HepG2 (cell line): ENCODE results near the gene ARL15. TPM values are rescaled to one million over a fixed set of nuclear protein-coding genes. Genes with fewer than 3 reads are reported as not detected.

Experiments
- ATAC-seq: fragments of 200-7000 bp; cut with Tn5 transposase; 3 replicates; pipeline ENCODE4 v1.9.1; 2020; ENCODE audit warnings: mild to moderate bottlenecking, moderate library complexity
- BruUV-seq: library from RNA; stranded (reverse); fragments of 400-500 nt; replicated peaks from 2 replicates; lab custom pipeline; 2021; lab: Mats Ljungman, UMichigan
- CTCF ChIA-PET: fragments of 300-600 bp; formaldehyde crosslinking; extraction: SDS; loops from one replicate; lab custom pipeline; 2021; ENCODE audit warnings: low total read pairs, inconsistent platforms, low intra/inter-chr PET ratio; lab: Yijun Ruan, JAX
- POLR2A ChIA-PET: fragments of 350-600 bp; sonication (Branson Sonifier 250); formaldehyde crosslinking; loops from one replicate; lab custom pipeline; 2020; ENCODE audit warnings: antibody characterized with exemption, inconsistent platforms; lab: Yijun Ruan, JAX
- DNase-seq: peaks from one replicate; pipeline ENCODE4 v3.0.0-alpha.2; 2015; ENCODE audit warnings: low spot score
- FAIRE-seq: peaks from 3 replicates; lab custom pipeline; 2011; peaks lifted over from hg19 to GRCh38; lab: Jason Lieb, UNC
- H2AFZ ChIP-seq: one replicate; pipeline ENCODE4 v1.6.1; 2011; ENCODE audit warnings: low read length, inconsistent platforms
- H3K27ac ChIP-seq: fragments of 300-600 bp; 3 replicates; pipeline ENCODE4 v1.8.0; 2011; ENCODE audit warnings: mixed run types, mild to moderate bottlenecking, mixed read lengths, low read length, inconsistent platforms; ENCODE audit not compliant: insufficient read depth; ENCODE audit errors: extremely low read length
- H3K27me3 ChIP-seq, 2 experiments: fragments of 200-600 bp in 1 of 2; 2 replicates in 1 of 2; 3 replicates in 1 of 2; pipeline versions ENCODE4 v1.6.0 to v1.8.0; 2011; ENCODE audit warnings: low read length in 2 of 2, mild to moderate bottlenecking in 2 of 2, moderate library complexity in 2 of 2, inconsistent platforms in 1 of 2; ENCODE audit not compliant: insufficient read depth in 2 of 2, control insufficient read depth in 1 of 2
- H3K36me3 ChIP-seq, 2 experiments: fragments of 200-600 bp in 1 of 2; replicated peaks in 1 of 2; 2 replicates in 1 of 2; 3 replicates in 1 of 2; pipeline versions ENCODE4 v1.5.1 to v1.8.0; 2011; ENCODE audit warnings: low read length in 2 of 2, inconsistent platforms in 1 of 2; ENCODE audit not compliant: insufficient read depth in 2 of 2, control insufficient read depth in 1 of 2
- H3K4me1 ChIP-seq: 2 replicates; pipeline ENCODE4 v1.5.1; 2012; ENCODE audit warnings: low read length, inconsistent platforms; ENCODE audit not compliant: insufficient read depth
- H3K4me2 ChIP-seq: 2 replicates; pipeline ENCODE4 v1.6.0; 2011; ENCODE audit warnings: low read depth, low read length, inconsistent platforms
- H3K4me3 ChIP-seq, 3 experiments: fragments of 200-600 bp in 1 of 3; sonication (generic), shearing (Covaris generic) in 1 of 3; replicated peaks in 1 of 3; 2 replicates each; pipeline ENCODE4 v1.5.1; 2011 to 2016; ENCODE audit warnings: low read length in 3 of 3, inconsistent platforms in 2 of 3, low read depth in 2 of 3, mild to moderate bottlenecking in 2 of 3, control low read depth in 1 of 3, mixed read lengths in 1 of 3; ENCODE audit not compliant: insufficient read depth in 1 of 3
- H3K79me2 ChIP-seq: one replicate; pipeline ENCODE4 v1.6.1; 2011; ENCODE audit warnings: low read length, inconsistent platforms; ENCODE audit not compliant: insufficient read depth
- H3K9ac ChIP-seq: 2 replicates; pipeline ENCODE4 v1.6.0; 2011; ENCODE audit warnings: mild to moderate bottlenecking, low read depth, low read length, inconsistent platforms; ENCODE audit not compliant: insufficient read depth
- H3K9me3 ChIP-seq: 2 replicates; pipeline ENCODE4 v1.5.1; 2012; ENCODE audit warnings: mild to moderate bottlenecking, low read length
- H4K20me1 ChIP-seq: 2 replicates; pipeline ENCODE4 v1.6.0; 2011; ENCODE audit warnings: inconsistent platforms, mild to moderate bottlenecking, low read length, moderate library complexity; ENCODE audit not compliant: insufficient read depth
- GMEB1 ChIP-seq: sonication (generic); formaldehyde crosslinking; IDR thresholded peaks from 2 replicates; pipeline ENCODE4 v1.5.1; 2020; ENCODE audit warnings: missing genetic modification reagents, mild to moderate bottlenecking, borderline replicate concordance
- THAP11 ChIP-seq: IDR thresholded peaks from 2 replicates; pipeline ENCODE4 v1.6.1; 2016; ENCODE audit warnings: missing biosample characterization, missing genetic modification reagents
- ZNF562 ChIP-seq: sonication (generic); formaldehyde crosslinking; IDR thresholded peaks from 2 replicates; pipeline ENCODE4 v1.8.0; 2022; ENCODE audit warnings: missing genetic modification reagents, borderline replicate concordance
- WGBS: methylation state at CpG from one replicate; pipeline ENCODE4 v1.1.6; 2017; ENCODE audit warnings: low lambda C conversion rate; 5-methylcytosine and 5-hydroxymethylcytosine counted together
- in situ Hi-C: cut with HindIII; loops from 2 replicates; pipeline ENCODE4 v1.10.0; 2017; ENCODE audit warnings: low pct_unique_long_range_greater_than_20kb; ENCODE audit not compliant: extremely low pct_ligation_motif_present
- intact Hi-C: fragments of 100-400 bp; cut with micrococcal nuclease; formaldehyde crosslinking; loops from one replicate; pipeline ENCODE4 v1.10.0; 2022; ENCODE audit not compliant: unreplicated experiment
- polyA plus RNA-seq, 8 experiments: library from polyadenylated mRNA; depleted of rRNA in 3 of 8; stranded (reverse) in 7 of 8; unstranded in 1 of 8; fragments of >200 nt; fragmentation: Illumina TruSeq in 4 of 8; extraction: Trizol in 4 of 8; gene quantifications; 2 replicates each; pipeline versions ENCODE4 v1.2.1 to v1.2.3, GENCODE V29; 2011 to 2016; ENCODE audit warnings: low read depth in 4 of 8, missing spikeins in 1 of 8, mixed read lengths in 1 of 8; ENCODE audit not compliant: insufficient read depth in 1 of 8
- total RNA-seq, 5 experiments: library from RNA; depleted of rRNA; stranded (reverse); fragments of >200 nt; fragmentation: Illumina TruSeq; extraction: Trizol; gene quantifications; 2 replicates each; pipeline ENCODE4 v1.2.3, GENCODE V29; 2016; ENCODE audit warnings: low read depth in 1 of 5
- TF ChIP-seq, protein P1 (sequence below): sonication (generic); formaldehyde crosslinking; IDR thresholded peaks from 2 replicates; pipeline ENCODE4 v1.4.0; 2020; ENCODE audit warnings: missing genetic modification reagents

Gene ARL15
- total and polyA plus RNA-seq, 2 of the 13 experiments (the other 11 are each of a cell fraction or from before 2014, with no cell fraction given) = 2.5 to 7.7 TPM

- no peaks in the 10 kb centered on the region for H3K79me2 ChIP-seq
- no peaks in the 10 kb centered on the region for H3K9me3 ChIP-seq
- H3K4me1 ChIP-seq = peaks cover 10% of the 10 kb centered on the region
- DNase-seq (no peak), FAIRE-seq (no peak), ATAC-seq (no peak)
- H3K27me3 ChIP-seq = no peaks in the 10 kb centered on the region
- H3K9ac ChIP-seq = no peak overlapping the region
- ChIA-PET CTCF (no interaction called here), POLR2A (no interaction called here)
- no peaks in the 10 kb centered on the region for H3K36me3 ChIP-seq
- BruUV-seq = no TSS peak
- no peak overlapping the region for H3K4me3 ChIP-seq
- in situ Hi-C loops = no loop called here
- H3K4me2 ChIP-seq = no peak overlapping the region
- no peaks in the 10 kb centered on the region for H4K20me1 ChIP-seq
- H3K27ac ChIP-seq = no peak overlapping the region
- WGBS = 100% methylated on average over 1 of the region's 1 CpG
- H2AFZ ChIP-seq = no peak overlapping the region
- TF ChIP-seq ZNF562 (CRISPR knock-in tag) (no peak), GMEB1 (CRISPR knock-in tag) (no peak)
- TF ChIP-seq, all 625 proteins: peak for 0
- intact Hi-C loops = no loop called here
Observed at GRCh38 chr5:54276048-54276447, 34.3 kb downstream of the ARL15 start.

DNA sequence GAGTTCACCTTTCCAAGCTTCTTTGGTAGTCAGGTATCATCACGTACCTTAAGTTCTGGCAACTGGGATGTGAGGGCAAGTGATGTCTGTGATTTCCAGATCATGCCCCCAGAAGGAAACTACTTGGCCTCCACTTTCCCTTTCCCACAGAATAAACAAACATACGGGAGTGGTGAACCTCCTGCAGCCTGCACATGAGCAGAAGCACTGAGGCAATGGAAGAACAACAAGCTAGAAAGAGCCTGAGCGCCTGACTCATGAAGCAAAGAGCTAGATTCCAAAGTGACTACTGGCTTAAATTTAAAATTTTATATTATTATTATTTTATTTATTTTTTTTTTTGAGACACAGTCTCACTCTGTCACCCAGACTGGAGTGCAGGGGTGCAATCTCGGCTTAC is 35.0 kb downstream of the ARL15 start:
- no TSS peak for BruUV-seq
- no peak overlapping the region for H3K27ac ChIP-seq
- H4K20me1 ChIP-seq = no peaks in the 10 kb centered on the region
- no peaks in the 10 kb centered on the region for H3K9me3 ChIP-seq
- TF ChIP-seq, protein P1, sequence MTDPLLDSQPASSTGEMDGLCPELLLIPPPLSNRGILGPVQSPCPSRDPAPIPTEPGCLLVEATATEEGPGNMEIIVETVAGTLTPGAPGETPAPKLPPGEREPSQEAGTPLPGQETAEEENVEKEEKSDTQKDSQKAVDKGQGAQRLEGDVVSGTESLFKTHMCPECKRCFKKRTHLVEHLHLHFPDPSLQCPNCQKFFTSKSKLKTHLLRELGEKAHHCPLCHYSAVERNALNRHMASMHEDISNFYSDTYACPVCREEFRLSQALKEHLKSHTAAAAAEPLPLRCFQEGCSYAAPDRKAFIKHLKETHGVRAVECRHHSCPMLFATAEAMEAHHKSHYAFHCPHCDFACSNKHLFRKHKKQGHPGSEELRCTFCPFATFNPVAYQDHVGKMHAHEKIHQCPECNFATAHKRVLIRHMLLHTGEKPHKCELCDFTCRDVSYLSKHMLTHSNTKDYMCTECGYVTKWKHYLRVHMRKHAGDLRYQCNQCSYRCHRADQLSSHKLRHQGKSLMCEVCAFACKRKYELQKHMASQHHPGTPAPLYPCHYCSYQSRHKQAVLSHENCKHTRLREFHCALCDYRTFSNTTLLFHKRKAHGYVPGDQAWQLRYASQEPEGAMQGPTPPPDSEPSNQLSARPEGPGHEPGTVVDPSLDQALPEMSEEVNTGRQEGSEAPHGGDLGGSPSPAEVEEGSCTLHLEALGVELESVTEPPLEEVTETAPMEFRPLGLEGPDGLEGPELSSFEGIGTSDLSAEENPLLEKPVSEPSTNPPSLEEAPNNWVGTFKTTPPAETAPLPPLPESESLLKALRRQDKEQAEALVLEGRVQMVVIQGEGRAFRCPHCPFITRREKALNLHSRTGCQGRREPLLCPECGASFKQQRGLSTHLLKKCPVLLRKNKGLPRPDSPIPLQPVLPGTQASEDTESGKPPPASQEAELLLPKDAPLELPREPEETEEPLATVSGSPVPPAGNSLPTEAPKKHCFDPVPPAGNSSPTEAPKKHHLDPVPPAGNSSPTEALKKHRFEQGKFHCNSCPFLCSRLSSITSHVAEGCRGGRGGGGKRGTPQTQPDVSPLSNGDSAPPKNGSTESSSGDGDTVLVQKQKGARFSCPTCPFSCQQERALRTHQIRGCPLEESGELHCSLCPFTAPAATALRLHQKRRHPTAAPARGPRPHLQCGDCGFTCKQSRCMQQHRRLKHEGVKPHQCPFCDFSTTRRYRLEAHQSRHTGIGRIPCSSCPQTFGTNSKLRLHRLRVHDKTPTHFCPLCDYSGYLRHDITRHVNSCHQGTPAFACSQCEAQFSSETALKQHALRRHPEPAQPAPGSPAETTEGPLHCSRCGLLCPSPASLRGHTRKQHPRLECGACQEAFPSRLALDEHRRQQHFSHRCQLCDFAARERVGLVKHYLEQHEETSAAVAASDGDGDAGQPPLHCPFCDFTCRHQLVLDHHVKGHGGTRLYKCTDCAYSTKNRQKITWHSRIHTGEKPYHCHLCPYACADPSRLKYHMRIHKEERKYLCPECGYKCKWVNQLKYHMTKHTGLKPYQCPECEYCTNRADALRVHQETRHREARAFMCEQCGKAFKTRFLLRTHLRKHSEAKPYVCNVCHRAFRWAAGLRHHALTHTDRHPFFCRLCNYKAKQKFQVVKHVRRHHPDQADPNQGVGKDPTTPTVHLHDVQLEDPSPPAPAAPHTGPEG (CRISPR knock-in tag) = no peak
- TF ChIP-seq THAP11 = no peak
- no peak for ATAC-seq
- in situ Hi-C loops = no loop called here
- H3K4me2 ChIP-seq = no peak overlapping the region
- H3K4me3 ChIP-seq = no peak overlapping the region
- ChIA-PET POLR2A (no interaction called here), CTCF (no interaction called here)
- WGBS = 70% methylated on average over 4 of the region's 4 CpGs
- H3K4me1 ChIP-seq = peaks cover 10% of the 10 kb centered on the region
- FAIRE-seq = no peak
- H3K79me2 ChIP-seq = no peaks in the 10 kb centered on the region
- no peak for DNase-seq
- no peaks in the 10 kb centered on the region for H3K27me3 ChIP-seq
- no peak overlapping the region for H3K9ac ChIP-seq
- no peak overlapping the region for H2AFZ ChIP-seq
- intact Hi-C loops = no loop called here
- H3K36me3 ChIP-seq = no peaks in the 10 kb centered on the region
